Transverse colon (tissue), 4 donors: ENCODE measurements around the gene LRRC30. TPM values are rescaled to one million over a fixed set of nuclear protein-coding genes. Genes with fewer than 3 reads are reported as not detected.

Experiments used
- DNase-seq: peaks from one replicate; pipeline ENCODE4 v3.0.0-alpha.2; 2019
- H3K27ac ChIP-seq, 4 donors: fragments of 200-600 bp; sonication (generic); 2 replicates each; pipeline ENCODE4 v1.5.1; 2016 to 2018; ENCODE audit warnings: inconsistent platforms in 4 of 4
- H3K27me3 ChIP-seq: fragments of 200-600 bp; sonication (generic); 2 replicates; pipeline ENCODE4 v1.5.1; 2017; ENCODE audit warnings: inconsistent platforms
- H3K36me3 ChIP-seq, 4 donors: fragments of 200-600 bp; sonication (generic); 2 replicates each; pipeline ENCODE4 v1.5.1; 2017 to 2019; ENCODE audit warnings: inconsistent platforms in 4 of 4
- H3K4me1 ChIP-seq, 4 donors: fragments of 200-600 bp; sonication (generic); 2 replicates each; pipeline ENCODE4 v1.5.1; 2017 to 2020; ENCODE audit warnings: inconsistent platforms in 4 of 4
- H3K4me3 ChIP-seq, 4 donors: fragments of 200-600 bp; sonication (generic); 1 replicate in 1 of 4; 2 replicates in 3 of 4; pipeline versions ENCODE4 v1.5.1 to v1.6.1; 2017 to 2019; ENCODE audit warnings: inconsistent platforms in 4 of 4
- H3K9me3 ChIP-seq, 2 donors: fragments of 200-600 bp; sonication (generic); 2 replicates each; pipeline ENCODE4 v1.5.1; 2017 to 2019; ENCODE audit warnings: inconsistent platforms in 2 of 2
- EP300 ChIP-seq: sonication (generic); formaldehyde crosslinking; IDR thresholded peaks from one replicate; pipeline ENCODE4 v1.6.1; 2017; ENCODE audit warnings: antibody characterized with exemption, low read depth
- POLR2A ChIP-seq: fragments of 450-650 bp; IDR thresholded peaks from one replicate; pipeline ENCODE4 v1.6.1; 2016; ENCODE audit warnings: antibody characterized with exemption, mild to moderate bottlenecking, moderate library complexity
- POLR2AphosphoS5 ChIP-seq, 3 donors: sonication (generic); formaldehyde crosslinking; IDR thresholded peaks; one replicate each; pipeline ENCODE4 v1.6.1; 2016; ENCODE audit warnings: antibody characterized with exemption in 3 of 3
- whole genome bisulfite sequencing, 2 donors: methylation state at CpG; one replicate each; pipeline ENCODE4 v1.1.5; 2018; ENCODE audit warnings: low coverage in 1 of 2; 5-methylcytosine and 5-hydroxymethylcytosine counted together
- in situ Hi-C, 4 donors: fragments of 200-750 bp; cut with MboI; loops; one replicate each; pipeline versions ENCODE4 v1.15.0 to v1.15.1; 2017; ENCODE audit warnings: low sequenced_read_pairs in 3 of 4, low pct_ligation_motif_present in 1 of 4, low pct_unique_long_range_greater_than_20kb in 1 of 4
- intact Hi-C: fragments of 100-400 bp; cut with DNase I; formaldehyde crosslinking; loops from one replicate; pipeline ENCODE4 v1.15.1; 2023; ENCODE audit warnings: low total_unique reads
- total RNA-seq, 4 donors: library from RNA; depleted of rRNA; stranded (reverse); fragments of >200 nt; gene quantifications; one replicate each; pipeline ENCODE4 v1.1.0, GENCODE V29; 2016
- TF ChIP-seq, protein P1 (sequence below), 5 experiments: fragments of 200-600 bp in 3 of 5; fragments of 450-650 bp in 2 of 5; sonication (generic) in 3 of 5; IDR thresholded peaks; 1 replicate in 2 of 5; 2 replicates in 3 of 5; pipeline ENCODE4 v1.5.1; 2016 to 2017; ENCODE audit warnings: antibody characterized with exemption in 5 of 5, inconsistent platforms in 3 of 5, mild to moderate bottlenecking in 2 of 5, moderate library complexity in 1 of 5

LRRC30 gene
- total RNA-seq, 4 donors from 2014 or later: not detected

DNA sequence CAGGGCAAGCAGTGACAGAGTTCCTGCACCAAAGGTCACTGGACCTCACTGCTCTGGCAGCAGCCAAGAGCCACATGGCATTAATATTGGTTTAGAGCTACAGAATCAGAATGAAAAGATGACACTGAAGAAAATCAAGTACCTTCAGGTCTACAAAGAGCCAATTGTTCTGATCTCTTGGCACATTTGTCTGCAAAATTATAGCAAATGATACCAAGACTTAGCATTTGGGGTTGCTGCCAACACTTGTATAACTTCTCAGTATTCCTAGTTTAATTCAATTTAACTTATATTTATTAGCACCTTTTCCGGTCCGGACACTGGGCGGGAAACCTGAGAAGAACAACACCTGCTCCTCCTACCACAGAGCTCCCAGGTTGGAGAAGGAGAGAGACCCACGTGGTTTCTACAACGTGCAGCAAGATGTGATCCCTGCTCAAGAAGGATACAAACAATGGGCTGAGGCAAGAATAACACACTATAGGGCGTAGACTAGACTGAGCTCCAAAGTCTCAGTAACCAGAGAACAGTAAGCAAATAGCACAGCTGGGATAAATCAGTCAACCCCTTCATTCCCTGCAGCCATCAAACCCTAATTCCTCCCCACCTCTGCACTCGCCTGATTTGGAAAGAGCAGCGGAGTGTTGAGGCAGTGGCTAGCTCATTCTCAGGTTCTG is 2.4 kb downstream of the LRRC30 start:
- in situ Hi-C loops: no loop called here
- Histone ChIP-seq H3K27me3 (no peaks in the 10 kb centered on the region), H3K4me1 (no peaks in the 10 kb centered on the region), H3K4me3 (no peak overlapping the region), H3K36me3 (no peaks in the 10 kb centered on the region), H3K9me3 (no peaks in the 10 kb centered on the region), H3K27ac (no peak overlapping the region)
- DNase-seq: no peak
- TF ChIP-seq, protein P1, sequence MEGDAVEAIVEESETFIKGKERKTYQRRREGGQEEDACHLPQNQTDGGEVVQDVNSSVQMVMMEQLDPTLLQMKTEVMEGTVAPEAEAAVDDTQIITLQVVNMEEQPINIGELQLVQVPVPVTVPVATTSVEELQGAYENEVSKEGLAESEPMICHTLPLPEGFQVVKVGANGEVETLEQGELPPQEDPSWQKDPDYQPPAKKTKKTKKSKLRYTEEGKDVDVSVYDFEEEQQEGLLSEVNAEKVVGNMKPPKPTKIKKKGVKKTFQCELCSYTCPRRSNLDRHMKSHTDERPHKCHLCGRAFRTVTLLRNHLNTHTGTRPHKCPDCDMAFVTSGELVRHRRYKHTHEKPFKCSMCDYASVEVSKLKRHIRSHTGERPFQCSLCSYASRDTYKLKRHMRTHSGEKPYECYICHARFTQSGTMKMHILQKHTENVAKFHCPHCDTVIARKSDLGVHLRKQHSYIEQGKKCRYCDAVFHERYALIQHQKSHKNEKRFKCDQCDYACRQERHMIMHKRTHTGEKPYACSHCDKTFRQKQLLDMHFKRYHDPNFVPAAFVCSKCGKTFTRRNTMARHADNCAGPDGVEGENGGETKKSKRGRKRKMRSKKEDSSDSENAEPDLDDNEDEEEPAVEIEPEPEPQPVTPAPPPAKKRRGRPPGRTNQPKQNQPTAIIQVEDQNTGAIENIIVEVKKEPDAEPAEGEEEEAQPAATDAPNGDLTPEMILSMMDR (IDR thresholded peaks at IDR 0.05): no peak
- TF ChIP-seq POLR2A (no peak), EP300 (no peak), POLR2AphosphoS5 (IDR thresholded peaks at IDR 0.05) (no peak)
- intact Hi-C loops: no loop called here
- WGBS, 2 donors: 60 to 69% methylated on average over 2 to 8 of the region's 8 CpGs

- Histone ChIP-seq H3K4me1 (no peaks in the 10 kb centered on the region), H3K9me3 (no peaks in the 10 kb centered on the region), H3K27me3 (no peaks in the 10 kb centered on the region), H3K36me3 (no peaks in the 10 kb centered on the region), H3K4me3 (no peak overlapping the region), H3K27ac (no peak overlapping the region)
- in situ Hi-C loops: no loop called here
- intact Hi-C loops: no loop called here
- 71 to 81% methylated on average over 6 of the region's 6 CpGs for WGBS, 2 donors
- TF ChIP-seq POLR2AphosphoS5 (IDR thresholded peaks at IDR 0.05) (no peak), POLR2A (no peak), EP300 (no peak)
- TF ChIP-seq, protein P1 (IDR thresholded peaks at IDR 0.05): no peak
- DNase-seq: no peak
Measured at GRCh38 chr18:7234091-7234490, 3.2 kb downstream of the LRRC30 start.

DNA sequence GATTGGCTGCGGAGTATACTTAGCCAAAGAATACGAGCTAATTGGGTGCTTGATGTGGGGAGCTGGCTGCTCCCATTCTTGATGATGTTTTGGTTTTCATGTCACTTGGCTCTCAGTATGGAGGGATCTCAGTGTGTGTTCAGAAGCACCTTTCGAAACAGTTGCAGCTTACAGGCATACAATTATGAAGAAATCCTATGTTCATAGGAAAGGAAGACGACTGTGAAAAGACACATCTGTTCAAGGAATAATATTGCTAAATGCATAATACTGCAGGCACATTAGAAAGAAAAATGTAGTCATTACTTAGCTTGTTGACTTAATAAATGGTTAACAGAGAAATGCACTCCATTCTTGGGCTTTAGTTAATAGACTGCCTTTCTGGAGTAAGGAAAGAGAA is 4.1 kb downstream of the LRRC30 start:
- no peak overlapping the region for H3K27ac ChIP-seq
- no peaks in the 10 kb centered on the region for H3K36me3 ChIP-seq
- H3K4me1 ChIP-seq: no peaks in the 10 kb centered on the region
- WGBS, 2 donors: 81 to 88% methylated on average over 1 to 4 of the region's 4 CpGs
- in situ Hi-C loops (no loop called here), intact Hi-C loops (no loop called here)
- DNase-seq: no peak
- no peaks in the 10 kb centered on the region for H3K9me3 ChIP-seq
- no peak for TF ChIP-seq EP300
- TF ChIP-seq POLR2A: no peak
- TF ChIP-seq, protein P1 (IDR thresholded peaks at IDR 0.05): no peak
- TF ChIP-seq POLR2AphosphoS5 (IDR thresholded peaks at IDR 0.05): no peak
- H3K27me3 ChIP-seq: no peaks in the 10 kb centered on the region
- no peak overlapping the region for H3K4me3 ChIP-seq

DNA sequence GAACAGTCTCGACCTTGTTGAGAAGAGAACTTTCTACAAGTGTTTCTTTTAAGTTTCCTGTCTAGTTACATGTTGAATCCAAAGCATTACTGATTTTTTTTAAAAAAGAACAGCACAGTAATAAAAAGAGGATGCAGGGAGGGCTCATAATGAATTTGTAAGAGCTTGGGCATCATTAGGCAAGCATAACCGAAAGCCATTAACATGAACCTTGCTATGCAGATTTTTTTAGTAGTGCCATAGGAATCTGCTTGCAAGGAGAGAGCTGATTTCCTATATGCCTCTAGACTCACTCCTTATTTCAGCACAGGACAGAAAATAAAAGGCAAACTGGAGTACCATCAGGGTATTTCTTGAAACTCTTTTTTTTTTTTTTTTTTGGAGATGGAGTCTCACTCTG is 5.2 kb downstream of the LRRC30 start:
- no peaks in the 10 kb centered on the region for H3K27me3 ChIP-seq
- H3K4me1 ChIP-seq: no peaks in the 10 kb centered on the region
- intact Hi-C loops (no loop called here), in situ Hi-C loops (no loop called here)
- DNase-seq: no peak
- H3K36me3 ChIP-seq: no peaks in the 10 kb centered on the region
- TF ChIP-seq POLR2A (no peak), EP300 (no peak), POLR2AphosphoS5 (IDR thresholded peaks at IDR 0.05) (no peak)
- TF ChIP-seq, protein P1 (IDR thresholded peaks at IDR 0.05): no peak
- 67 to 73% methylated on average over 2 of the region's 2 CpGs for WGBS, 2 donors
- H3K27ac ChIP-seq: no peak overlapping the region
- no peak overlapping the region for H3K4me3 ChIP-seq
- H3K9me3 ChIP-seq: no peaks in the 10 kb centered on the region
